HG03097 (cell line): ENCODE measurements around the gene MBD2.
"Not testable (repeated sequence)": the region's sequence is repeated elsewhere in the genome, so short reads cannot be mapped to it uniquely, and the experiment has no call there.

Source experiments
- ATAC-seq: cut with Tn5 transposase; IDR thresholded peaks from one replicate; pipeline ENCODE4 v1.9.1; 2021; ENCODE audit not compliant: unreplicated experiment, low FRiP score

Gene MBD2

GRCh38 chr18:54224379-54225014 is at the start of gene MBD2:
Gene MBD2 (minus strand): TSS chr18:54224669. CDS start chr18:54224559, 110 bp downstream.
- ATAC-seq: peak; percentile 87

GRCh38 chr18:54269893-54270844 is 45.7 kb upstream of the MBD2 start:
- ATAC-seq: peak; percentile 51

DNA sequence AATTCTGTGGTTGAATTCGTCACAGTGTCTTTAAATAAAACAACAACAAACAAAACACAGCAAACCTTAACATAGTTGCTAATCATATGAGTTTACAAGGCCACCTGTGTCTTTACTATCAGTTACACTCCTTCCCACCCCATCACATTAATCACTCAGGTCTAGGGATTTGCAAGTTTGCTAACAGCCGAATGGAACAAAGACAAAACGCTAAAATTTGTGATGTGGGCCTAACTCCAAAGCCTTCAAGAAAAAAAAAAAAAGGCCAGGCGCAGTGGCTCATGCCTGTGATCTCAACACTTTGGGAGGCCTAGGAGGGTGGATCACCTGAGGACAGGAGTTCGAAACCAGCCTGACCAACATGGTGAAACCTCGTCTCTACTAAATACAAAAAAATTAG is 44.3 kb upstream of the MBD2 start:
- no peak for ATAC-seq

GRCh38 chr18:54267701-54268100 is 43.2 kb upstream of the MBD2 start:
- ATAC-seq: no peak

DNA sequence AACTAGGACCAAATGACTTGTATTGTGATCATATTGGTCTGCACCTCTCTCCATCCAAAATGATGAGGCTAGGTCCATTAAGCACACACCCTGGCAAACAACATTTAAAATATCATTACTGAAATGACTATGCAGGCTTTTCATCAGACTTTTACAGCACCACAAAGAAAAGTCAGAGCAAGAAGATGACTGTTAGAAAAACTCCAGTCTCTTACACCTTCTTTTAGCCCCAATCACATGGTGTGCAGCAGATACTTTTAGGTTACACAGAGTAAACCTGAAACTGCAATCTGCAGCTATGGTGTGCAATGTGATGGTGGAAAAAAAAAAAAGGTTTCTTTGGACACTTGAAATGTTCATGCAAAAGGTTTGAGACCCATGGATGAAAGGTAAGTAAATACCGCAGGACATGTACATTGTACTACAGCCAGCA is 39.5 kb upstream of the MBD2 start:
- ATAC-seq: peak; percentile 74

- ATAC-seq: peak; percentile 66
These were observed 37.4 kb upstream of the MBD2 start for GRCh38 chr18:54261894-54262293.

GRCh38 chr18:54260396-54261072 is 36.1 kb upstream of the MBD2 start:
- ATAC-seq: no peak

DNA sequence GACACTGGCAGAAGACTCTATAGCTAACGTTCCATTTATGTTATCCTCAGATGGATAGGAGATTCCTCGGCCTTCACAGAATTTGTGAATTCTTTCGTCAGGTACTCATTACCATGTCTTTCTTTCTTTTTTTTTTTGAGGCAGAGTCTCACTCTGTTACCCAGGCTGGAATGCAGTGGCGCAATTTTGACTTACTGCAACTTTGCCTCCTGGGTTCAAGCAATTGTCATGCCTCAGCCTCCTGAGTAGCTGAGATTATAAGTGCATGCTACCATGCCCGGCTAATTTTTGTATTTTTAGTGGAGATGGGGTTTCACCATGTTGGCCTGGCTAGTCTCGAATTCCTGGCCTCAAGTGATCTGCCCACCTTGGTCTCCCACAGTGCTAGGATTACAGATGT is 33.3 kb upstream of the MBD2 start:
- not testable (repeated sequence) for ATAC-seq

DNA sequence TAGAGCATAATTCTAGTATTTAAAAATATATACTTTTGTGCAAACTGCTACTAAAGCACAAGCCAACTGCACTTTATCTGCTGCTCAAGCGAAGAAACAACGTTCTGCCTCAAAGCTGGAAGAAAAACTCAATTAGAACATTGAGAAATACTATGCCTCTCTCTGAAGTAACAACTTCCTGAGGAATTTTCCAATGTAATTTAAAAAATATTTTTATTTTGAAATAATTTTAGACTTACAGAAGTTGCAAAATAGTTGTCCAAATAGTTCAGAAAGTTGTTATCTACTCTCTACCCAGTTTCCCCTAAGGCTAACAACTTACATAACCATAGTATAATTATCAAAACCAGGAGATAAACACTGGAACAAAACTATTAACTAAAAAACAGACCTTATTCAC is 32.5 kb upstream of the MBD2 start:
- ATAC-seq: no peak

DNA sequence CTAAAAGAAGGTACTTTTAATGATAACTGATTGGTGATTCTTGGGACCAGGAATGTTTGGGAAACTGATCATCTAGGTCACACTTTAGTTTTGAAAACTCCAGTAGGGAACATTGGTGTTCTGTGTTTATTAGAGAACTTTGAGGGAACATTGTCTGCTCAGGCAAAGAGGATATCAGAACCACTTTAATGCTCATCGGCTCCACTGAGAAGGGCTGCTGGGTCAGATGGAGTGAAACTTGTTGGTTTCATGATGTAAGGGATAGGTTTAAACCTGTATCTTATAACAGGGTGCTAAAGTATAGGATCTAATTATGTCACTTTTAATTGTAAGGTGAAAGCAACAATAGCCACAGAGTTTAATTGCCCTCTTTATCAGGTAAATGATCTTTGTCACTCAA is 30.7 kb upstream of the MBD2 start:
- no peak for ATAC-seq

DNA sequence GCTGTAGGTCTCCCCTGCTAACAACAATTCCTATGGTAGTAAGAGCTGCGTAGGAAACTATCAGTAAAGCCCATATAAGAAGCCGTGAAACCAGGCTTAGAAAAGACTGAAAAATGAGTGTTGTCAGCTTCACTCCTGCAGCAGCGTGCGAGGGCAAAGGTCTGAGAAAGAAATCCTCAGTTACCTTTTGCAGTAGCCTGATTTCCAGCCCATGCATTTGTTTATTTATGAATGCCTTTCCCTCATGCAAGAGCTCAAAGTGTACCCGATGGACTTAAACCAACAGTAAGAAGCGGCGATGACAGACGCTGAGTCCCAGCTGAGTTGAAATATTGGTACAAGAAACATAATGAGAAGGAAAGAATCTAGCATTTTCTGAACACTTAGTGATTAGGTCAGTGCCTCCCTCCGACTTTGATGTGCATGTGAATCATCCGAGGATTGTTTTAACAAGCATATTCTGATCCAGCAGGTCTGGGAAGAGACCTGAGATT is 29.8 kb upstream of the MBD2 start:
- ATAC-seq: no peak

- no peak for ATAC-seq
These were observed 27.3 kb upstream of the MBD2 start for GRCh38 chr18:54251606-54252390.

GRCh38 chr18:54250846-54251261 is 26.4 kb upstream of the MBD2 start:
- ATAC-seq: peak; percentile 78

DNA sequence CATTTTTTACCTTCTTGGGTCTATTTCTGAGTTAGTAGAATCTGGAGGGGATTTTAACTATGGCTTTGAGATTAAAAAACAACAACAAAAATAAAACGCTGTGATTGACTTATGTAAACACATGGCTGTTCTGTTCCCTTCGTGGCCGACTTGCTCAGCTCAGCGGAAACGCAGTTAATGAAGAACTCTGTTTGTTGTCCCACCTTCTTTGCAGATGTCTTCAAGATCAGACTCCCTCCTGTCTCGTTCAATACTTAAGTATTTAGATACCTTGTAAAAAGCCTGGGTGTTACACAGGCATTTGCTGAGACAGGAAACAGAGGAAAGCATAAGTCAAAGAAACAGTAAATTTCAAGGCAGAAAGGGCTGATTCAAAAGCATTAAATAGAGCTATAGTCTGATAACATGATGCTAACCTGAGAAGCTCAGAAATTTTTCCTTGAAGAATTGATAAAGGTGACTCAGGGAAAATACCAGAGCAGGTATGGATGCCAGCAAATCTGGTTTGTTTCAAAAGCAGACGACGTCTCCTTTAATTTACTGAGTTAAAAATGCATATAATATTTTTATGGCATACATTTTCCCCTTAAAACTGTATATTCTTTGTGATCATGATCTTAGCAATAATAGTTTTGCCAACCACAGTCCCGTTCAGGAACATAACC is 23.2 kb upstream of the MBD2 start:
- no peak for ATAC-seq

DNA sequence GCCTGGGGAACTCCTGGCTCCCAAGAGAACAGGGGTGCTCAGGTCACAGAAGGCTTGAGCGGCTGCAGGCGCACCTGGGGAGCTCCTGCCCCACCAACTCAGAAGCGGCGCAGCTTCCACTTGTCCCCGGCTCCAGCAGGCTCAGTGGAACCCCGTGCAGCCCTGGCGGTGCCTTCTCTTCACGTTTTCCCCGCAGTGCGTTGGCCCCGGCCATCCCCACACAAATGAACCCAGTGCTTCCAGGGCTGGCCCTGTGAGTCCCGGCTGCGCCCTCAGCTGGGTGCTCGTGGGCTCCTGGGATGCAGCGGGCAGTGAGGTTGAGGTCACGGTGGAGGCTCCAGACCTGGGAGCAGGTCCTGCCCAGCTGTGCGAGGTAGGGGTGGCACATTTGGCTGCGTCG is 17.9 kb upstream of the MBD2 start:
- no peak for ATAC-seq

GRCh38 chr18:54241483-54241882 is 17.0 kb upstream of the MBD2 start:
- ATAC-seq: no peak

DNA sequence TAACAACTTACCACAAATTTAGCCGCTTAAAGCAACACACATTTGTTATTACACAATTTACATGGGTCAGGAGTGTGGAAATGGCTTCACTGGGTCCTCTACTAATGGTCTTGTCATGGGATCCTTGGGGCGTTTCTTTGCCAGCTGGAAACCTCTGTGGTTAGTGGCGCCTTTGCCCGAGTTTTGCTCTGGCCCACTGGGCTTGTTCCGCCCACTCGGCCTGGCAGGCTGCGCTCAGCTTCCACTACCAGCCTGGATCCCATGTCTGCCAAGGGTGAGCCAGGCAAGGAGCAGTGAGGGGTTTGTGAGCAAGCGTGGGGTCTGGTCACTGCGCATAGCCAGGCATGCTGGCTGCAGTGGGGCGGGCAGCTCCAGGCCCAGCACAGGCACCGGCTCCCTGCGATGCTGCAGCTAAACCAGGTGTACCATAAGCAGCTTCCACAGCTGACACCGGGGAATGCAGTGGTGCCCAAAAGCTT is 16.2 kb upstream of the MBD2 start:
- no peak for ATAC-seq

DNA sequence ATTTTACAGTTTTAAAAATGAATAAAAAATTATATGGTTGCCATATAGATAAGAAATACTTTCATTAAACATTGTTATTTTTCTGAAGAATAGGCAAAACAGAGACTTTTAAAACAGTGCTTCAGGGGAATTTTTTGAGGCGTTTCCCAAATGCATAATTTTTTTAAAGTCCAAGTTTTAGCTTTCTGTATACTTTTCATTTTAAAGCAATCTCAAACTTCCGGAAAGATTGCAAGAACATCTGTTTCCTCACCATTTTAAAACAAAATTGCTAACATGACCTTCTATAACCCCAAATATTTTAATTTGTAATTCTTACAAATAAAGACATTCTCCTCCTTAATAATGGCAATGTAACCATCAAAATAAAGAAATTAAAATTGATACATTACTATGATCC is 15.1 kb upstream of the MBD2 start:
- no peak for ATAC-seq

GRCh38 chr18:54239091-54239490 is 14.6 kb upstream of the MBD2 start:
- no peak for ATAC-seq
